ENCODE measurements around the gene CAMTA2. TPM values are rescaled to one million over a fixed set of nuclear protein-coding genes. Genes with fewer than 3 reads are reported as not detected.
"Not testable (repeated sequence)": the region's sequence is repeated elsewhere in the genome, so short reads cannot be mapped to it uniquely, and the experiment has no call there.

The CAMTA2 gene
- 8.0 TPM for total RNA-seq

DNA sequence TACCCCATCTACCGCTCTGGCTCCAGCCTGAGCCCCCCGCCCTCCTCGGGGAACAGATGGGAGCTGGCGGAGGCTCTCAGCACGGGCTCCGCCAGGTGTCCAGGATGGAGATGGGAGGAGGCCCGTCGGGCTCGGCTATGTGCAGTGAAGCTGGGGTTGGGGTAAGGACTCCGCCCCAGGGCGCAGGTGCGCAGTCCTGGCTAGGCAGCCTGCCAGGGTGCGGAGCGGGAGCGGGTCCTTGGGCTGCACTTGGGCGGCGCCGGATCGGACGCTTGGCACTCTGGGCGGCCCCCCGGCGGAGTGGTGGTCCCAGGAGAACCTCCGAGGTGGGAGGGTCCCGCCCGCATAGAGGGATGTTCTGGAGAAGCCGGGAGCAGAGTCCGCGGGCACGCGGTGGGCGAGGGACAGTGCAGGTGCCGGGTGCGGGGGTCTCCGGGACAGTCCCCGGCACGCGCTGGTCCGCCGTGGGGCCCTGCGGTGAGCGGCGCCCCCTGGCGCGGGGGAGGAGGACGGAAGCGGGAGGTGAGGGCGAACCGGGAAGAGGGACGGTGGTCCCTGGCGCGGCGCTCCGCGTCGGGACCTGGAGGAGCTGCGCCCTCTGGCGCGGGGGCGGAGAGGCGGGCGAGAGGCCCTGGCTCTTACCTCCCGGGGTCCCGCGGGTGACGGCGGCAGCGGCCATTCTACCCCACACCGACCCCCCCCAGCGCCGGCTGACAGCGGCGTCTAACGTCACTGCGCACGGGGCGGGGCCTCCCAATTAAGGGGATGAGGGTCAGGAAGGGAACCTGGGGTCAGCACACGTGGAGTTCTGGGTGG is at the start of gene CAMTA2:
CAMTA2 (minus strand) TSS at position 725 of the 816 bp plus-strand sequence. CDS start 1,453 bp downstream, outside the sequence.
- peak; percentile 90 for DNase-seq

DNA sequence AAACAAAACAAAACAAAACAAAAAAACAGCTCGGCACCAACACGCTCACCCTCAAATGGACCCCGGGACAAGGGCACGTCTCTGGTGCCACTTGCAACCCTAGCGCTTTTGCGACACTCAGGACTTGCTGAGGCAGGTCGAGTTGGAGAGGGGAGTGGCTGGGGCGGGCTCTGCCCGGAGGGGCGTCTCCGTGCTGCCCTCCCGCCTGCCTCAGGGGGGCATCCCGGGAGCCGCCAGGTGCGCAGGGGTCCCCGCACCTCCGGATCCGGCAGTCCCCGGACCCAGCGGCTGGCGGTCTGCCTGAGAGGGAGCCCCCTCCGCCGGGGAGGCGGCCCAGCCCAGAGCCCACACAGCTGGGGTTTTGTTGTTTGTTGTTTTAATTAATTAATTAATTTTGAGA is 47.8 kb upstream of the CAMTA2 start, which contains the start of gene SLC52A1:
SLC52A1 (minus strand) TSS at position 112 of the 400 bp plus-strand sequence. CDS start 820 bp downstream, outside the sequence.
- peak; percentile 26 for DNase-seq

GRCh38 chr17:5034651-5035050 is 47.2 kb upstream of the CAMTA2 start:
- no peak for DNase-seq

- no peak for DNase-seq
These were observed 46.6 kb upstream of the CAMTA2 start for GRCh38 chr17:5034063-5034462.

DNA sequence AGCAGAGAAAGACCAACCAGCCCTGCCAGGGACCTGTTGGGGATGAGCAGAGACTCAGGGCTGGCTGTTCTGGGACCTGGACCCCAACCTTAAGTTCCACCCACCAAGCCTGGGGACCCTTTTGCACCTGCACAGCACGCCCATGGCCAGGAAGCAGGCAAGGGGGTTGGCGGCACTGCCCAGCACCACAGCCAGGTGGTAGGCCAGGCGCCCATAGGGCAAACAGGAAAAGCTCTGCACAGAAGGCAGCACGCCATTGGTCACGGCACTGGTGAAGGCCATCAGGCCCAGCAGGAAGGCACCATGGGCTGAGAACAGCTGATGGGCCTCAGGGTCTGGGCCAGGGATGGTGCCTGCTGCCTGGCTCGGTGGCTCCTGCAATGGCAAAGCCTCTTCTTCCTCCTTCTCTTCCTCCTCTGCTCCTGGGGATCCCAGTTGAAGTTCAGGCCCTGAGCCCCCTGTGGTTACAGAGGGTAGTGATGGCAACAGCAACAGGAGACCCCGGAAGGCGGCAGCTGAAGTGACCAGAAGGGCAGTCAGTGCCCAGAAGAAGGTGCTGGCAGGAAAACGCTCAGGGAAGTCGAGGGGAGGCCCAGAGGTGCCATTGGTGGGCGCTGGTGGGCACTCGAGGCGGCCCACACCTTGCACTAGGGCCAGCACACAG is 46.0 kb upstream of the CAMTA2 start:
- DNase-seq, result no peak

DNA sequence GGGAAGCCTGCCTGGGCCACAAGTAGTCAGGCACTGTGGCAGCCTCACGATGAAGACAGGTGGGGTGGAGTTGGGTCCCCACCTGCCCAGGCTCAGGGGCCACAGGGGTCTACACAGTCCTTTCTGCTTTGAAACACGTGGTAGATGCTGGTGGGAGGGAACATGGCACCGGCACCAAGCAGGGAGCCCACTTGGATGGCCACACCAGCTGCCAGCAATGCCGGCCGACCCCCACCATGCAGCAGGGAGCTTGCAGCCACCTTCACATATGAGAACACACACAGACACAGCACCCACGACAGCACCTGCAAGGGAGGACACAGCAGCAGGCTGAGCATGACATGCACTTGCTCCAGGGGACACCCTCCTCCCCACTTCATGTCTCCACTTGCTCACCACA is 45.4 kb upstream of the CAMTA2 start:
- no peak for DNase-seq

- peak; percentile 92 for DNase-seq
These were observed 44.0 kb upstream of the CAMTA2 start for GRCh38 chr17:5031365-5032082.

- DNase-seq, result not testable (repeated sequence)
These were observed 42.7 kb upstream of the CAMTA2 start for GRCh38 chr17:5030168-5030567.

GRCh38 chr17:5027916-5028315 is 40.4 kb upstream of the CAMTA2 start:
- DNase-seq, result no peak

- no peak for DNase-seq
These were observed 39.8 kb upstream of the CAMTA2 start for GRCh38 chr17:5027299-5027698.

- no peak for DNase-seq
These were observed 37.1 kb upstream of the CAMTA2 start for GRCh38 chr17:5024604-5025003.

- DNase-seq, result no peak
These were observed 36.2 kb upstream of the CAMTA2 start for GRCh38 chr17:5023588-5024147.

DNA sequence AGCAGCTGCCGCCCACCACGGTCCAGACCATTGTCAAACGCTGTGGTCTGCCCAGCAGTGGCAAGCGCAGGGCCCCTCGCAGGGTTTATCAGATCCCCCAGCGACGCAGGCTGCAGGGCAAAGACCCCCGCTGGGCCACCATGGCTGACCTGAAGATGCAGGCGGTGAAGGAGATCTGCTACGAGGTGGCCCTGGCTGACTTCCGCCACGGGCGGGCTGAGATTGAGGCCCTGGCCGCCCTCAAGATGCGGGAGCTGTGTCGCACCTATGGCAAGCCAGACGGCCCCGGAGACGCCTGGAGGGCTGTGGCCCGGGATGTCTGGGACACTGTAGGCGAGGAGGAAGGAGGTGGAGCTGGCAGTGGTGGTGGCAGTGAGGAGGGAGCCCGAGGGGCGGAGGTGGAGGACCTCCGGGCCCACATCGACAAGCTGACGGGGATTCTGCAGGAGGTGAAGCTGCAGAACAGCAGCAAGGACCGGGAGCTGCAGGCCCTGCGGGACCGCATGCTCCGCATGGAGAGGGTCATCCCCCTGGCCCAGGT is 34.8 kb upstream of the CAMTA2 start:
- DNase-seq, result no peak

DNA sequence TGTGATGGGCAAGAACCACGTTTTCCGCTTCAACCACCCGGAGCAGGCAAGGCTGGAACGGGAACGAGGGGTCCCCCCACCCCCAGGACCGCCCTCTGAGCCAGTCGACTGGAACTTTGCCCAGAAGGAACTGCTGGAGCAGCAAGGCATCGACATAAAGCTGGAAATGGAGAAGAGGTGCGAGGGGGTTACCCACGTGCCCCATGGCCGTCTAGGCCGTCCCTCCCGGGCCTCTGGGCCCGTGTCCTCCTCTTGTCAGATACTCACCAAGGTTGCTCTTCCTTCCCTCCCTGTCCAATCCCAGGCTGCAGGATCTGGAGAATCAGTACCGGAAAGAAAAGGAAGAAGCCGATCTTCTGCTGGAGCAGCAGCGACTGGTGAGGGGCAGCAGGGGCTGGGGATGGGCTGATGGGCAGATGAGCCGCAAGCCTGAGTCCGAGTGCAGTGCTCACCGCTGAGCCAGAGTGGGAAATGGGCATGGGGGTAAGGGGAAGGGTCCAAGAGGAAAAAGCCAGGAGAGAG is 33.1 kb upstream of the CAMTA2 start:
- no peak for DNase-seq

DNA sequence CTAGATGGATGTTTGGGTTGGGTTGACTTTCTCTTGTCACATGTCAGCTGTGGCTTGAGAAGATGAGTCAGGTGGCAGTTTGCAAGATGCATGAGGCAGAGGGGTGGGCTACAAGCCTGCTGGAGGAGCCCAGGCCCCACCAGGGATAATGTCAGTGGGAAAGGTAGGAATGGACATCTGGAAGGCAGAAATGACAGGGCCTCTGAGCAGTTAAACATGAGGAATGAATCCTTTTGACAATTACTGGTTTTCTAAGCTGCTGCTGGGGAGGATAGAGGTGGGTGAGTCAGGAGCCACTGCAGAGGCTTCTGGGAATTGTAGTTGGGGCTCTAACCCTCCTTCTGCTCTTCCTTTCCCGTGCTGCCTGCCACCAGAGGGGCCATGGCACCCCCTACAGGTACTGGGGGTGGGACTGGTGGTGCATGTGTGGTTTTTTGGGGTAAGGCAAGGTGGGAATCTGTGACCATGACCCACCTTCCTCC is 32.0 kb upstream of the CAMTA2 start:
- no peak for DNase-seq

DNA sequence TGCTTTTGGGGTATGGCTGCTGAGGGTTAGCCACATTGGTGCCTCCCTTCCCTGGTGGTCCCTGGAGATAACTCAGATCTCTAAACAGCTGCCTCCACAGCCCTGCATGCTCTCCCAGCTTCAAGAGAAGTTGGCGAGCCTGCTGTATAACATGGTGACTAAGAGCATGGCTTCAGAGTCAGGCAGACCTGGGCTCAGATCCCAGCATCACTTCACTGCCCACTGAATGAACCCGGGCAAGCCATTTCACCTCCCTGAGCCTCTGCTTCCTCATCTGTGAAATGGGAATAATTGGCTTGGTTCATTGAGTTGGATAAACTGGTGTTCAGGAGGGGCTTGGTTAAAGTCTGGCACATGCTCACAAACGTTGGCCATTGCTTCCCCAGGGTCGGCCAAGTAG is 26.9 kb upstream of the CAMTA2 start:
- no peak for DNase-seq

DNA sequence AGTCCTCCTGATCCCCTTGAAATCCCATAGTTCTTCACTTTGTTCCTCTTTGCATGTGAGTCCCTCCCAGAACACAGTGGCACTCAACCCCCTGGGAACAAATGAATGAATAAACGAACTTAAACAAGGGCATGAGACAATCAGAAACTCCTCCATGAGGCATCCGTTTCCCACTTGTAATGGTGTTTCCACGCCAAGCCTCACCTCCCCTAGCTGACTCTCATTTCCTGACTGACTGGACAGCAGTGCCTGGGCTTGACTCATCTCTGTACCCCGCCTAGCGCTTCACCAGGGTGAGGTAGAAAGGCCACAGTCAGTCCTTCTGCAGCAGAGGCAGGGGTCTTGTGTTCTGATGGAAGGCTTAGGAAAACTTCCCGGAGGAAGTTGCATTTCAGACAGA is 24.5 kb upstream of the CAMTA2 start:
- no peak for DNase-seq

DNA sequence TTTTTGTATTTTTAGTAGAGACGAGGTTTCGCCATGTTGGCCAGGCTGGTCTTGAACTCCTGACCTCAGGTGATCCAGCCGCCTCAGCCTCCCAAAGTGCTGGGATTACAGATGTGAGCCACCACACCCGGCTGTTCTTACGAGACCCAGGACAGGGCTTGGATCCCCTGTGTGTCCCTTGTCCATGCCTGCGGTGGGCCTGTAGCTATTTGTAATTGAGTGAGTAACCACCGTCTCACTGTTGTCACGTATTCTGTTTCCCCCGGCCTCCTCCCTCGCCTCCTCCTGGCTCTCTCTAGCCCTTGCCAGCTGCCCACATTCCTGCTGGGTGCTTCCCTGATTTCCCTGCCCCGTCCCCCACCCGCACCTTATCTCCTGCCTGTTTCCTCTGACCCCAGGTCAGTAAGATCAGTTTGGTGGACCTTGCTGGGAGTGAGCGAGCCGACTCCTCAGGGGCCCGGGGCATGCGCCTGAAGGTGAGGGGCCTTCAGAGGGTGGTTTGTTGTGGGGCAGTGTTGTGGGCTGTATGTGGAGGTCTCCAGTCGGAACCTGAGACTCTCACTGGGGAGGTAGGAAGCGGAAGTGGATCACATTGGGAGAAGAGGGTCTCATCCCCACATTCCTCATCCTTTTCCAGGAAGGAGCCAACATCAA is 15.9 kb upstream of the CAMTA2 start:
- no peak for DNase-seq

GRCh38 chr17:5002121-5002788 is 14.8 kb upstream of the CAMTA2 start:
- DNase-seq, result no peak

DNA sequence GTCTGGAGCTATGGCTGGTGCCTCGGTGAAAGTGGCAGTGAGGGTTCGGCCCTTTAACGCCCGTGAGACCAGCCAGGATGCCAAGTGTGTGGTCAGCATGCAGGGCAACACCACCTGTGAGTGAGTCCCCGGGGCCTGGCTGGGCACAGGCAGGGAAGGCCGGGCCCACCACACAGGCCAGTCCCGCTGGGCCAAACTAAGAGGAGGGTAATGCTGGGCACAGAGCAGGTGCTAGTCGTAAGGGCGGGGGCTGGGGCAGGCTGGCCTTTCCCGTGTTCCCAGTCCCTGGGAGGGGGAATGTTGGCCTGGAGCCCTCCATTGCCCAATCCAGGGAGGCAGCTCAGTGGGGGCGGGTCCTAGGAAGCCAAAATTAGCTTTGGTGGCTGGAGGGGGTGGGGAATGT is 12.8 kb upstream of the CAMTA2 start:
- DNase-seq, result peak; percentile 77
